H1 (cell line): ENCODE data around the gene CPLANE1. TPM values are rescaled to one million over a fixed set of nuclear protein-coding genes. Genes with fewer than 3 reads are reported as not detected.

Source experiments
- ATF2 ChIP-seq: IDR thresholded peaks from 2 replicates; pipeline ENCODE4 v1.6.1; 2012; ENCODE audit warnings: low read length, inconsistent platforms
- CBX5 ChIP-seq: fragments of 300-800, 300-1000 bp; sonication (generic); IDR thresholded peaks from 2 replicates; pipeline ENCODE4 v1.7.1; 2016; ENCODE audit warnings: antibody characterized with exemption, low read length, low read depth
- CTBP2 ChIP-seq: IDR thresholded peaks from 2 replicates; pipeline ENCODE4 v1.7.0; 2011; ENCODE audit warnings: borderline replicate concordance, mild to moderate bottlenecking, moderate library complexity, mixed read lengths, low read length; ENCODE audit not compliant: insufficient read depth, insufficient read length
- EGR1 ChIP-seq: IDR thresholded peaks from 2 replicates; pipeline ENCODE4 v1.6.1; 2011; ENCODE audit warnings: low read depth, low read length, borderline replicate concordance
- JUND ChIP-seq: IDR thresholded peaks from 2 replicates; pipeline ENCODE4 v1.6.1; 2011; ENCODE audit warnings: mild to moderate bottlenecking, improper control_type of control experiment, low read length
- RXRA ChIP-seq: IDR thresholded peaks from 2 replicates; pipeline ENCODE4 v1.6.1; 2011; ENCODE audit warnings: low read depth, mild to moderate bottlenecking, low read length, moderate library complexity; ENCODE audit not compliant: insufficient read depth
- SIRT6 ChIP-seq: IDR thresholded peaks from one replicate; pipeline ENCODE4 v1.7.1; 2012; ENCODE audit warnings: low read length, inconsistent platforms
- SUZ12 ChIP-seq: fragments of 200-600 bp; sonication (generic); IDR thresholded peaks from 2 replicates; pipeline ENCODE4 v1.6.1; 2012; ENCODE audit warnings: mild to moderate bottlenecking, inconsistent platforms, low read length, moderate library complexity, mixed read lengths
- TCF12 ChIP-seq: IDR thresholded peaks from 2 replicates; pipeline ENCODE4 v1.6.1; 2011; ENCODE audit warnings: low read depth, mild to moderate bottlenecking, low read length
- polyA plus RNA-seq, 7 experiments: library from polyadenylated mRNA; depleted of rRNA in 3 of 7; stranded (reverse) in 5 of 7; unstranded in 2 of 7; fragments of >200 nt in 5 of 7; fragments of 200-250 nt in 2 of 7; gene quantifications; 1 replicate in 5 of 7; 2 replicates in 1 of 7; 4 replicates in 1 of 7; pipeline versions ENCODE4 v1.2.1 to v1.2.3, GENCODE V29; 2011 to 2013; ENCODE audit warnings: missing spikeins in 2 of 7, mixed read lengths in 2 of 7
- total RNA-seq: library from RNA; stranded (reverse); fragmentation: NEBNext Ultra II Directional; extraction: Animal tissue kit (Norgen Biotek cat#: 25700); gene quantifications from 2 replicates; pipeline ENCODE4 v1.2.1, GENCODE V29; 2021

Gene CPLANE1
- total and polyA plus RNA-seq, 2 of the 8 experiments (the other 6 are each of a cell fraction or from before 2014, with no cell fraction given): 2.2 to 8.8 TPM

GRCh38 chr5:37214550-37214949 lies 34.6 kb downstream of the CPLANE1 start (continued):
- TF ChIP-seq SIRT6 (no peak), EGR1 (no peak), ATF2 (no peak), CBX5 (no peak), JUND (no peak), RXRA (no peak), SUZ12 (no peak), TCF12 (no peak), CTBP2 (no peak)
- TF ChIP-seq, all 59 proteins: peak for 0
